Natural killer cell (primary cell): ENCODE results near the gene TRIM47. TPM values are rescaled to one million over a fixed set of nuclear protein-coding genes. Genes with fewer than 3 reads are reported as not detected.

Experiments
- ATAC-seq, 3 donors: fragments of 150-1000 bp in 2 of 3; fragments of 200-7000 bp in 1 of 3; cut with Tn5 transposase; 1 replicate in 1 of 3; 2 replicates in 2 of 3; pipeline ENCODE4 v1.10.0; 2021; ENCODE audit warnings: mild to moderate bottlenecking in 2 of 3, moderate library complexity in 2 of 3
- DNase-seq, 2 donors: peaks; one replicate each; pipeline versions ENCODE4 v3.0.0 to v3.0.0-alpha.2; 2013 to 2021; ENCODE audit warnings: mixed read lengths in 1 of 2
- H3K27ac ChIP-seq: one replicate; pipeline ENCODE4 v1.5.1; 2013; ENCODE audit warnings: mild to moderate bottlenecking, low read length
- H3K27me3 ChIP-seq: one replicate; pipeline ENCODE4 v1.6.1; 2013; ENCODE audit warnings: low read length; ENCODE audit not compliant: control insufficient read depth, insufficient read depth
- H3K36me3 ChIP-seq: one replicate; pipeline ENCODE4 v1.6.1; 2013; ENCODE audit warnings: low read length; ENCODE audit not compliant: control insufficient read depth, insufficient read depth
- H3K4me1 ChIP-seq: one replicate; pipeline ENCODE4 v1.6.1; 2013; ENCODE audit warnings: low read length; ENCODE audit not compliant: control insufficient read depth, insufficient read depth
- H3K4me3 ChIP-seq: one replicate; pipeline ENCODE4 v1.5.1; 2013; ENCODE audit warnings: low read length
- H3K9me3 ChIP-seq: one replicate; pipeline ENCODE4 v1.6.1; 2013; ENCODE audit warnings: low read length; ENCODE audit not compliant: control insufficient read depth, insufficient read depth
- H3K27ac Mint-ChIP-seq, 2 donors: one replicate each; pipeline ENCODE4 v1.8.0; 2022; ENCODE audit warnings: mild to moderate bottlenecking in 2 of 2, mixed read lengths in 2 of 2, moderate library complexity in 1 of 2
- H3K27me3 Mint-ChIP-seq, 2 donors: one replicate each; pipeline ENCODE4 v1.8.0; 2022; ENCODE audit warnings: low read depth in 2 of 2, mixed read lengths in 2 of 2
- H3K36me3 Mint-ChIP-seq: one replicate; pipeline ENCODE4 v1.8.0; 2022; ENCODE audit warnings: mixed read lengths
- H3K4me1 Mint-ChIP-seq, 2 donors: one replicate each; pipeline ENCODE4 v1.8.0; 2022; ENCODE audit warnings: mixed read lengths in 2 of 2
- H3K4me3 Mint-ChIP-seq: one replicate; pipeline ENCODE4 v1.8.0; 2022; ENCODE audit warnings: mild to moderate bottlenecking, moderate library complexity, mixed read lengths
- H3K9me3 Mint-ChIP-seq, 2 donors: one replicate each; pipeline ENCODE4 v1.8.0; 2022; ENCODE audit warnings: mixed read lengths in 2 of 2
- WGBS: methylation state at CpG from one replicate; pipeline ENCODE4 v1.1.7; 2013; ENCODE audit warnings: missing lambda C conversion rate; ENCODE audit not compliant: insufficient coverage; 5-methylcytosine and 5-hydroxymethylcytosine counted together
- intact Hi-C: fragments of 100-400 bp; cut with micrococcal nuclease; formaldehyde crosslinking; loops from one replicate; pipeline ENCODE4 v1.14.2; 2022
- total RNA-seq, 4 donors: library from RNA; stranded (reverse); fragments of 120-200 nt in 1 of 4; gene quantifications; one replicate each; pipeline versions ENCODE4 v1.2.3 to v1.2.4, GENCODE V29; 2013 to 2022
- TF ChIP-seq, protein P1 (sequence below): fragments of 200-600 bp; IDR thresholded peaks from one replicate; pipeline ENCODE4 v1.8.0; 2022; ENCODE audit warnings: antibody characterized with exemption

The TRIM47 gene
- total RNA-seq, 3 donors from 2014 or later (not counting 1 experiment from before 2014, with no cell fraction given): 1.2 to 2.5 (median 2.0) TPM

DNA sequence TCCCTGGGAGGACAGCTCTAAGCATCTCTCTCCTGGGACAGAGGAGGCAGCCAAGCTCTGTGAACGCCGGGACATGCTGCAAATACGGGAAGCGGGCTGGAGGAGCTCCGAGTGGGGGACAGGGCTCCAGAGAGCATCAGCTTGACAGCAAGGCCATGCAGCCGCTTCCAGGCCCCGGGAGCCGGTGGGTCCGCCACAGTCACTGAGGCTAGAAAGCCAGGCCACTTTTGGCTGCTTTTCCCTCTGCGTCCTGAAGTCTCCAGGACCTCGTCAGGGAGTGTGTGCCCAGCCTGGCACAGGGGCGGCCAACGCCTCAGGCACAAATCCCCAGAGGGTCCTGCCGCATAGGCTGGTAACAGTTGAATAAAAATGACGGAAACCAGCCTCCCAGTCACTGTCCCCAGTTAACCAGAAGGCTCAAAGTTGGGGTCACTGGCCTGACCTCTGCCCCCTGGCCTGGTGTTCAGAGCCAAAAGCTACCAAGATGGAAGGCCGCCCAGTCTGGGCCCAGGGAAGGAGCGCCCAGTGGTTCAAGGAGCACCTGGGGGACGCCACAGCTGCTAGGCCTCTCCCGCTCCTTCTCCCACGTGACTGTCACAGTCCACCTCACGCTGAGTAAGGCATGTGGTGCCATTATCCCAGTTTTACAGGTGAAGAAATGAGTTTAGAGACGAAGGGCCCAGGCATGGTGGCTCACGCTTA, 21.5 kb upstream of the TRIM47 start:
- 97% methylated on average over 23 of the region's 23 CpGs for WGBS
- H3K4me3 Mint-ChIP-seq: no peak overlapping the region
- intact Hi-C loops: no loop called here
- H3K27ac ChIP-seq: no peak overlapping the region
- TF ChIP-seq, protein P1, sequence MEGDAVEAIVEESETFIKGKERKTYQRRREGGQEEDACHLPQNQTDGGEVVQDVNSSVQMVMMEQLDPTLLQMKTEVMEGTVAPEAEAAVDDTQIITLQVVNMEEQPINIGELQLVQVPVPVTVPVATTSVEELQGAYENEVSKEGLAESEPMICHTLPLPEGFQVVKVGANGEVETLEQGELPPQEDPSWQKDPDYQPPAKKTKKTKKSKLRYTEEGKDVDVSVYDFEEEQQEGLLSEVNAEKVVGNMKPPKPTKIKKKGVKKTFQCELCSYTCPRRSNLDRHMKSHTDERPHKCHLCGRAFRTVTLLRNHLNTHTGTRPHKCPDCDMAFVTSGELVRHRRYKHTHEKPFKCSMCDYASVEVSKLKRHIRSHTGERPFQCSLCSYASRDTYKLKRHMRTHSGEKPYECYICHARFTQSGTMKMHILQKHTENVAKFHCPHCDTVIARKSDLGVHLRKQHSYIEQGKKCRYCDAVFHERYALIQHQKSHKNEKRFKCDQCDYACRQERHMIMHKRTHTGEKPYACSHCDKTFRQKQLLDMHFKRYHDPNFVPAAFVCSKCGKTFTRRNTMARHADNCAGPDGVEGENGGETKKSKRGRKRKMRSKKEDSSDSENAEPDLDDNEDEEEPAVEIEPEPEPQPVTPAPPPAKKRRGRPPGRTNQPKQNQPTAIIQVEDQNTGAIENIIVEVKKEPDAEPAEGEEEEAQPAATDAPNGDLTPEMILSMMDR: no peak
- H3K36me3 ChIP-seq: peaks cover 39% of the 10 kb centered on the region
- H3K27me3 ChIP-seq: no peaks in the 10 kb centered on the region
- H3K36me3 Mint-ChIP-seq: no peaks in the 10 kb centered on the region
- H3K9me3 ChIP-seq: no peaks in the 10 kb centered on the region
- H3K4me1 Mint-ChIP-seq: peaks cover 12 to 22% of the 10 kb centered on the region in 2 donors
- no peak for DNase-seq
- H3K9me3 Mint-ChIP-seq: no peaks in the 10 kb centered on the region
- no peak overlapping the region for H3K27ac Mint-ChIP-seq
- no peak for ATAC-seq
- no peak overlapping the region for H3K4me3 ChIP-seq
- H3K4me1 ChIP-seq: peaks cover 27% of the 10 kb centered on the region
- no peaks in the 10 kb centered on the region for H3K27me3 Mint-ChIP-seq

DNA sequence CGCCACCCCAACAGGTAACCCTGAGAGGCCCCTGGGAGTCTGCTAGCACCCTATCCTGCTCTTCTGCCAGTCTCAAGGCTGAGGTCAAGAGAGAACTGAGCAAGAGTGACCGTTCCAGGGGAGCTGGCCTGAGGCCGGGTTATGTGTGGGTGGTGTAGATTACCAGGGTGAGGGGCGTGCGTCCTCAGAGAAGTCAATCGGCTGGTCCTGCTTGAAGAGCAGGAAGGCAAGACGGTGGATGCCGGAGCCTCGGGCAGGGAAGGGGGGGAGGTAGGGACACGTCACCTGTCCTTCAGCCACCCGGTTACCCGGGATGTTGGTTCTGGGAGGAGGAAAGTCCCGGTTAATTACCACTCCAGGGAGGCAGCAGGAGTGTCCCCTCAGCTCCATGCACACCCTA, 21.0 kb upstream of the TRIM47 start:
- H3K27me3 ChIP-seq: no peaks in the 10 kb centered on the region
- H3K4me1 Mint-ChIP-seq: peaks cover 15 to 22% of the 10 kb centered on the region in 2 donors
- H3K9me3 Mint-ChIP-seq: no peaks in the 10 kb centered on the region
- no peaks in the 10 kb centered on the region for H3K36me3 Mint-ChIP-seq
- intact Hi-C loops: no loop called here
- H3K27ac ChIP-seq: no peak overlapping the region
- DNase-seq (no peak), ATAC-seq (no peak)
- H3K27me3 Mint-ChIP-seq: no peaks in the 10 kb centered on the region
- no peak overlapping the region for H3K27ac Mint-ChIP-seq
- H3K9me3 ChIP-seq: no peaks in the 10 kb centered on the region
- WGBS: 96% methylated on average over 13 of the region's 13 CpGs
- TF ChIP-seq, protein P1: no peak
- no peak overlapping the region for H3K4me3 Mint-ChIP-seq
- H3K4me1 ChIP-seq: peaks cover 31% of the 10 kb centered on the region
- no peak overlapping the region for H3K4me3 ChIP-seq
- H3K36me3 ChIP-seq: peaks cover 39% of the 10 kb centered on the region

DNA sequence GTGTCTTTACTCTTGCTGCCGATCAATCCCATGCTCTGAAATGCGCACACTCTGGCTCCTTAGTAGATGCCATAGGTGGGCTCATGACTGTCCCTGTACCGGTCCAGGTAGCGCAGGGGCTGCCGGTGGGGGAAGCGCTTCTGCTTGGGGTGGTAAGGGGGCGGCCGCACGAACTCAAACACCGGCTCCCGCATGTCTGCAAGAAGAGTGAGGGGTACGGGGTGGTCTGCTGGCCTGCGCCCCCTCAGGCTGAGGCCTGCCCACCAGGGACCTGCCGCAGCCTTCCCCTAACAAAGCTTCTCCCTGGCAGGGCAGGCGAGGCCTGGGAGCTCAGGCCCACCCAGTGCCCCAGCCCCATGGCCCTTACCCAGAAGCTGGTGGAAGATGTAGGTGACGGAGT, 20.4 kb upstream of the TRIM47 start:
- no peak overlapping the region for H3K27ac ChIP-seq
- no peaks in the 10 kb centered on the region for H3K27me3 Mint-ChIP-seq
- H3K36me3 Mint-ChIP-seq: no peaks in the 10 kb centered on the region
- ATAC-seq (no peak), DNase-seq (no peak)
- TF ChIP-seq, protein P1: no peak
- no peaks in the 10 kb centered on the region for H3K27me3 ChIP-seq
- H3K9me3 Mint-ChIP-seq: no peaks in the 10 kb centered on the region
- intact Hi-C loops: no loop called here
- 97% methylated on average over 16 of the region's 16 CpGs for WGBS
- H3K4me1 Mint-ChIP-seq: peaks cover 21 to 22% of the 10 kb centered on the region in 2 donors
- peak overlapping the region; percentile 25 for H3K4me3 Mint-ChIP-seq
- H3K4me1 ChIP-seq: peaks cover 26% of the 10 kb centered on the region
- H3K9me3 ChIP-seq: no peaks in the 10 kb centered on the region
- no peak overlapping the region for H3K4me3 ChIP-seq
- H3K36me3 ChIP-seq: peaks cover 39% of the 10 kb centered on the region
- H3K27ac Mint-ChIP-seq: no peak overlapping the region

DNA sequence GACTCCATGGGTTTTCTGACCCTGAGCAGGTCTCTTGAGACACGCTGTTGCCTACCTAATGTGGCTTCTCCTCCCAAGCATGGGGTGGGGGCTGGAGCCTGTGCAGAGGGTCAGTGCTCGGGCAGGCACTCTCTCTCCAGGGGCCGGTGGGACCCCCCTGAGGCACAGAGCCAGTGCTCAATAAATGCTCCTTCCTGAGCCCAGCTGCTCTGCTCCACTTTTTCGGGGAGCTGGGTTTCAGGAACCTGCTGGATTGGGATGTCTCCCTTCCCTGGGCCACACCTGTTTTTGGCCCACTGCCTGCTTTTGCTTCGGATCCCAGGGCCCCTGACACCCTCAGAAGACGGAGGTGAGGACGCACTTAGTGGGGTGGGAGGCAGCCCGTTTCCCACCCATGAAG, 19.7 kb upstream of the TRIM47 start:
- no peaks in the 10 kb centered on the region for H3K9me3 Mint-ChIP-seq
- Histone ChIP-seq H3K4me3 (no peak overlapping the region), H3K4me1 (peaks cover 24% of the 10 kb centered on the region), H3K9me3 (no peaks in the 10 kb centered on the region), H3K27me3 (no peaks in the 10 kb centered on the region), H3K27ac (no peak overlapping the region), H3K36me3 (peaks cover 39% of the 10 kb centered on the region)
- TF ChIP-seq, protein P1: no peak
- DNase-seq: no peak
- H3K36me3 Mint-ChIP-seq: no peaks in the 10 kb centered on the region
- H3K4me3 Mint-ChIP-seq: peak overlapping the region; percentile 73
- 94% methylated on average over 8 of the region's 8 CpGs for WGBS
- no peak for ATAC-seq
- intact Hi-C loops: no loop called here
- H3K4me1 Mint-ChIP-seq: peaks cover 23 to 26% of the 10 kb centered on the region in 2 donors
- H3K27ac Mint-ChIP-seq: peak overlapping the region in 1 of 2 donors; percentile 77
- H3K27me3 Mint-ChIP-seq: no peaks in the 10 kb centered on the region
